ENCODE results near the gene HMGXB3.
A peak's percentile ranks its signal among the peaks of the same experiment; 100 is the strongest.

Gene HMGXB3

DNA sequence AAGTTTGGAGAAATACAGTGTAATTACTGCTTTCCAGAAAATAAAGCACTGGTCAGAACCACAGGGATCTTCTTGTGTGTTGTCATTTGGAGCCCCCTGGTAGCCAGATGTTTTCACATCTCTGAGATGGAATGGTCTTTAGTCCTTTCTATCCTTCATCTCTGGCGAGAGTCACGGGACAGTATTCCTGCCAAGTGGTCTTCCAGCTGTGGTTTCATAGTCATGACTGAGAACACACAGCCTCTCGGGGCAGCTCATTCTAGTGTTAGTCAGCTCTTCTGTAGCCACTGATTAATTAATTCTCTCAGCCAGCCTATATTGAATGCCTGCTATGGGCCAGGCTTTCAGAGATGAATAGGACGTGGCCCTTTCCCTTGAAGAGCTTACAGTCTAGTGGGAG lies 34.1 kb downstream of the HMGXB3 start:
- peak; percentile 95 for DNase-seq (ENCODE audit: low read depth)
- TF ChIP-seq CTCF (conservative IDR thresholded peaks at IDR 0.05; ENCODE audit: low read length) = no peak
- H3K4me3 ChIP-seq (ENCODE audit: low read length) = no peak overlapping the region

DNA sequence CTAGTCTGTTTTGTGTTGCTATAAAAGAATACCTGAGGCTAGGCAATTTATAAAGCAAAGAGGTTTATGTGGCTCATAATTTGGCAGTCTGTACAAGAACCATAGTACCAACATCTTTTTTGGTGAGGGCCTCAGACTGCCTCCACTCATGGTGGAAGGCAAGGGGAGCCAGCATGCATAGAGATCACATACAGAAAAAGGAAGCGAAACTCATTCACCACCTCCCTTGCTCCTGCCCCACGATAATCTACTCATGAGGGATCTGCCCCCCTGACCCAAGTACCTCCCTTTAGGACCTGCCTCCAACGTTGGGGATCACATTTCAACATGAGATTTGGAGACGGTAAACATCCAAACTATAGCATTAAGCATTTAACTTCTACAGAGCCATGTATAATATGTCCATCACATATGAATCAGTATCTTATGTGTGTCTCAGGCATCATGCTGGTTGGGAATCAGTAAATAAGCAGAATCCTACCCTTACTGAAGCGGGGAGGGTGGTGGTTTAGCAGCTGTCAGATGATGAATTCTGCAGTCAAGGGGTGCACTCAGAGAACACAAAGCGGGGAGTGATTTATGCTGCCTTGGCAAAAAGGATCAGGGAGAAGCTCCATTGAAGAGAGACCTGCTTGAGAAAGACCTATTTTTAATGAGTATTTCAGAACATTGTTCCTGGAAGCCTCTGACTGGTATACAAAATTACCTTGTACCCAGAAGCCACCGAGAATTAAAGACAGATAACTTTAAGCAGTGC lies 34.8 kb downstream of the HMGXB3 start:
- no peak for DNase-seq (ENCODE audit: low read depth)
- H3K4me3 ChIP-seq (ENCODE audit: low read length) = no peak overlapping the region
- TF ChIP-seq CTCF (conservative IDR thresholded peaks at IDR 0.05; ENCODE audit: low read length) = no peak

GRCh38 chr5:150036513-150036912 lies 36.0 kb downstream of the HMGXB3 start:
- TF ChIP-seq CTCF (conservative IDR thresholded peaks at IDR 0.05; ENCODE audit: low read length) = no peak
- H3K4me3 ChIP-seq (ENCODE audit: low read length) = no peak overlapping the region
- DNase-seq (ENCODE audit: low read depth) = peak; percentile 96

GRCh38 chr5:150038547-150038946 lies 38.0 kb downstream of the HMGXB3 start:
- H3K4me3 ChIP-seq (ENCODE audit: low read length) = no peak overlapping the region
- peak; percentile 40 for DNase-seq (ENCODE audit: low read depth)
- TF ChIP-seq CTCF (conservative IDR thresholded peaks at IDR 0.05; ENCODE audit: low read length) = no peak

DNA sequence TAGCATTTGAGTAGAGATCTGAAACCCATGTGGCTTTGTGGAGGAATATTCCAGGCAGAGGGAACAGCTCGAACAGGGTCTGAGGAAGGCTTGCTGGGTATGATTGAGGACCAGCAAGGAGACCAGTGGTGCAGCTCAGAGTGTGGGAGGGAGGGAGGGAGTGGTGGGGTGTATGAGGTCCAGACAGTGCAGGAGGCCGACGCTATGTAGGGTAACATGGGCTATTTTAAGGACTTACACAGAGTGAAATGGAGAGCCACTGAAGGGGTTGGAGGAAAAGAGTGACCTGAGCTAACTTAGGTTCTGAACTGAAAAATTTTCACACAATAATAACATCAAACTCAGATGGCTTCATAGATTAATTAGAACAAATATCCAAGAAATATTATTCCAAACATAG lies 41.9 kb downstream of the HMGXB3 start:
- no peak overlapping the region for H3K4me3 ChIP-seq (ENCODE audit: low read length)
- DNase-seq (ENCODE audit: low read depth) = no peak
- no peak for TF ChIP-seq CTCF (conservative IDR thresholded peaks at IDR 0.05; ENCODE audit: low read length)

DNA sequence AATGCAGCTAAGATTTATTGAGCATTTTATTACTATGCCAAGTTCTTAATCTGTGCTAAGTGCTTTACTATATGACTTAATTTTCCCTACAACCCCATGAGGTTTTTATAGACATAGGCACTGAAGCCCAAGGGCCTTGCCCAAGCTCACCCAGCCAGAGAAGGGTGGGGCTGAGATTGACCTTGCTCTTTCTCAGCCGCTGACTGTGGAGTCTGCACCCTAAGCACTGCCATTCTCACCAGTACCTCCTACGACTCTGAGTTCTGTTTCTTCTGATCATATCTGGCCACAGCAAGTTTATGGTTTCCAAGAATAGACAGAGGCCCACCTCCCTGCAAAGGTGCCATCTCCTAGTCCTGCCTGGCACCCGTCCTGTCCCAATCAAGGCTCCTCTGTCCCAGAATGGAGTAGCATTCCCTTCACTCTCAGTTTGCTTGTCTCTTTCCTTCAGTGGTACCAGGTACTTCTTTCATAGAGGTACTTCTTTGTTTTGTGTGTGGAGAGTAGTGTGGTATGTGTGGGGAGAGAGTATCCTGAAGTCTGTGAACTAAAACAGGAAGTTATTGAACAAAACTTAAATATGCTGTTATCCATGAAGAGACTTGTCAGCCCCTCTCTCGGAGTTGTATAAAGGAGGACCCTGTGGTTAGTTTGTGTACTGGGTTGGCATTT lies 43.3 kb downstream of the HMGXB3 start:
- H3K4me3 ChIP-seq (ENCODE audit: low read length) = no peak overlapping the region
- DNase-seq (ENCODE audit: low read depth) = no peak

More for the DNA sequence above, 43.3 kb downstream of the HMGXB3 start:
- TF ChIP-seq CTCF (conservative IDR thresholded peaks at IDR 0.05; ENCODE audit: low read length) = no peak
